ENCODE results near the gene MYO7A.

DNA sequence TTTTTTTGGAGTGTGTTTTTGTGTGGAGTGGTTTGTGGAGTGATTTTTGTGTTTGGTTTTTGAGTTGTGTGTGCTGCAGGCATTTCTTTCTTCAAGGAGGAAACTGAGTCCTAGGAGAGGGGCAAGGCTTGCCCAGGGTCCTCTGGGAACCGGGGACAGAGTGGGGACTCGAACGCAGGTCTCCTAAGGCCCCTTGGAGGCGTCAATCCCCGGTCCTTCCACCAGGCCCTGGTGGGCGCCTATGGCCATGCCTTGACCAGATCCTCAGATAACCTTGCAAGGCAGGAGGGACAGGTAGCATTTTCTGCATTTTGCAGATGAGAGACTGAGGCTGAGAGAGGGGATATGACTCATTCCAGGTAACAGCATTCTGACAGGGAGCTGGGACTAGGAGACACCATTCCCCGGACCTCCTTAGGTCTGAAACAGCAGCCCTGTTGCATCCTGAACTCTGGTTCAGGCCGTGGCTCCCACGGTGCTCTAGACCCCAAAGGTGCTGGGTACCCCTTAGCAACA is 39.1 kb downstream of the MYO7A start:
- TF ChIP-seq, protein P1, sequence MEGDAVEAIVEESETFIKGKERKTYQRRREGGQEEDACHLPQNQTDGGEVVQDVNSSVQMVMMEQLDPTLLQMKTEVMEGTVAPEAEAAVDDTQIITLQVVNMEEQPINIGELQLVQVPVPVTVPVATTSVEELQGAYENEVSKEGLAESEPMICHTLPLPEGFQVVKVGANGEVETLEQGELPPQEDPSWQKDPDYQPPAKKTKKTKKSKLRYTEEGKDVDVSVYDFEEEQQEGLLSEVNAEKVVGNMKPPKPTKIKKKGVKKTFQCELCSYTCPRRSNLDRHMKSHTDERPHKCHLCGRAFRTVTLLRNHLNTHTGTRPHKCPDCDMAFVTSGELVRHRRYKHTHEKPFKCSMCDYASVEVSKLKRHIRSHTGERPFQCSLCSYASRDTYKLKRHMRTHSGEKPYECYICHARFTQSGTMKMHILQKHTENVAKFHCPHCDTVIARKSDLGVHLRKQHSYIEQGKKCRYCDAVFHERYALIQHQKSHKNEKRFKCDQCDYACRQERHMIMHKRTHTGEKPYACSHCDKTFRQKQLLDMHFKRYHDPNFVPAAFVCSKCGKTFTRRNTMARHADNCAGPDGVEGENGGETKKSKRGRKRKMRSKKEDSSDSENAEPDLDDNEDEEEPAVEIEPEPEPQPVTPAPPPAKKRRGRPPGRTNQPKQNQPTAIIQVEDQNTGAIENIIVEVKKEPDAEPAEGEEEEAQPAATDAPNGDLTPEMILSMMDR (IDR thresholded peaks at IDR 0.05; ENCODE audit: low read length) = no peak
- no peak for TF ChIP-seq EZH2 (IDR thresholded peaks at IDR 0.05; ENCODE audit: borderline replicate concordance, low read length)

All from OCI-LY1 (cell line).